Stimulated activated CD8-positive, alpha-beta memory T cell treated with anti-CD3 and anti-CD28 coated beads, Interleukin-2, amount 100 ng/mL, for 48 hours (primary cell): ENCODE data around the gene PDE9A.
"Not testable (repeated sequence)": the region's sequence is repeated elsewhere in the genome, so short reads cannot be mapped to it uniquely, and the experiment has no call there.

Experiments used
- DNase-seq, 2 donors: peaks; one replicate each; pipeline ENCODE4 v3.0.0-alpha.2; 2020; ENCODE audit warnings: low read depth in 2 of 2

Gene PDE9A

DNA sequence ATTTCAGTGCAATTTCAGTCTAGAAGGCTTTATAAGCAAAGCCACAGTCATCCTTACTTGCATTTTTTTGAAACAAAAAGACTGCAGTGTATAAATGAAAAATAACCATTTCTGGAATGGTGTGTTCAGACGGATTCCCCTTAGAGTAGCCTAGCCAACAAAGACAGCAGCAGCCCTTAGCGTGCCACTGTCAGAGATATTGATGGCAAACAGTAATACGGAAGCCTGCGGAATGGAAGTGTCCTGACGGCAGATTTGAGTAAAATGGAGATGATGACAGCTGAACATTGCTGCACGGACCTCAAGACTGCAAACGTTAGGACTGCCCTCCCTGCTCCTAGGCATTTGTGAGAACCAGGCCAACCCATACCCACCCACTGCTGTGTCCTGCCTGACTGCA, 54.7 kb downstream of the PDE9A start:
- DNase-seq, result no peak

DNA sequence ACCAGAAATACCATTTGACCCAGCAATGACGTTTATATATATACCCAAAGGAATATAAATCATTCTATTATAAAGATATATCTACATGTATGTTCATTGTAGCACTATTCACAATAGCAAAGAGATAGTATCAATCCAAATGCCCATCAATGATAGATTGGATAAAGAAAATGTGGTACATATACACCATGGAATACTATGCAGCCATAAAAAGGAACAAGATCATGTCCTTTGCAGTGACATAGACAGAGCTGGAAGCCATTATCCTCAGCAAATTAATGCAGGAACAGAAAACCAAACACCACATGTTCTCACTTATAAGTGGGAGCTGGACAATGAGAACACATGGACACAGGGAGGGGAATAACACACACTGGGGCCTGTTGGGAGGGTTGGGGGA, 55.5 kb downstream of the PDE9A start:
- not testable (repeated sequence) for DNase-seq

DNA sequence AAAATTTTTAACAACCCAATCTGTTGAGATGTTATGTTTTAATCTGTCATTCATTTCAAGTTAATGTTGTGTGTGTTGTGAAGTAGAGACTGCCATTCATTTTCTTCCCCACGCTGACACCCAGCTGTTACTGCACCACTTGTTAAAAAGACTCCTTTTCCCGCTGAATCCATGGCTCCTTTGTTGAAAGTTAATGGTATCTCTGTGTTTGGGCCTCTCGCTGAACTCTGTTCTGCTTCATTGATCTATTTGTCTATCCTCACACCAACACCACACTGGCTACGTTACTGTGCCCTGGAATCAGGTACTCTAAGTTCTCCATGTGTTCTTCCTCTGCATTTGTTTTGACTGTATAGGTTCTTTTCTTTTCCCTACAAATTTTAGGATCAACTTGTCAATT, 58.2 kb downstream of the PDE9A start:
- DNase-seq, result no peak

DNA sequence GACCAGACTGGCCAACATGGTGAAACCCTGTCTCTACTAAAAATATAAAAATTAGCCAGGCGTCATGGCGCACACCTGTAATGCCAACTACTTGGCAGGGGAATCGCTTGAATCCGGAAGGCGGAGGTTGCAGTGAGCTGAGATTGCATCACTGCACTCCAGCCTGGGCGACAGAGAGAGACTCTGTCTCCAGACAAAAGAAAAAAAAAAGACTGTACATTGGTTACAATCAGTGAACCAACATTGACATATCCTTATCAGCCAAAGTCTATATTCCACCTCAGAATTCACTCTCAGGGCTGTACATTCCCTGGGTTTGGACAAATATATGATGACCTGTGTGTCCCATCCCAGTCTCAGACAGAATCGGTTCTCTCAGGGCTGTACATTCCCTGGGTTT, 62.0 kb downstream of the PDE9A start:
- DNase-seq, result not testable (repeated sequence)

GRCh38 chr21:42716074-42716473, 62.7 kb downstream of the PDE9A start:
- DNase-seq, result no peak

DNA sequence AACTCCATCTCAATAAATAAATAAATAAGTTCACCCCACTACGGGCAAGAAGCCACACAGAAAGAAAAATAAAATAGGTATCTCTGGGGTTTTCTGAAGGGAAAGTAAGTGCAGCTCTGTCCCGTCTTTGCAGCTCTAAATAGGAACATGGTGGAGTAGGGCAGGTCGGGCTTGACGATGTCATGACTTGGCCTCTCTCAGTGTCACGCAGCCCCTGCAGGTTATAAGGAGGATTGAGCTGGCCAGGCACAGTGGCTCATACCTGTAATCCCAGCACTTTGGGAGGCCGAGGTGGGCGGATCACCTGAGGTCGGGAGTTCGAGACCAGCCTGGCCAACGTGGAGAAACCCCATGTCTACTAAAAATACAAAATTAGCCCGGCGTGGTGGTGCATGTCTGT, 67.1 kb downstream of the PDE9A start:
- DNase-seq, result not testable (repeated sequence)

DNA sequence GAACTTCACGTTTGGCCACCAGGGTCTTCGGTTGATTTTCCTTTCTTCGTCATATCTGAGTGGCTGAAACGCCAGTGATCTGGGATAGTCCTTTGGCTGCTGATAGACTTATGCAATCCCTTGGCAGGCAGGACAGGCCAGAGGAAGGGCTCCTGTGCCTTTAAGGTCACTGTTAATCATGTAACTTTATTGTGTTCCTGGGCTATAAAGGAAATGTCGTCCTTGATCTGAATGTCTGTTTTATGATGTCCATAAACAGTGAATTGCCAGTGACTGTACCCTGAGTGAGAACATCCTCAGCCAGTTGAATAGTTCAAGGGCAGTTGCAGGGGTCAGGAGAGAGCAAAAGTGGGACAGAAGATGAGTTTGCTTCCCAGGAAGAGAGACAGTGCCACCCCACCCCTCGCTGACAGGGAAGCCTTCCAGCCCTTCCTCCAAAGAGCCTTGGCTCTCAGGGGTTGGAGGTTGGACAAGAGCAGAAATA, 68.0 kb downstream of the PDE9A start:
- no peak for DNase-seq

GRCh38 chr21:42722153-42722552, 68.7 kb downstream of the PDE9A start:
- no peak for DNase-seq

DNA sequence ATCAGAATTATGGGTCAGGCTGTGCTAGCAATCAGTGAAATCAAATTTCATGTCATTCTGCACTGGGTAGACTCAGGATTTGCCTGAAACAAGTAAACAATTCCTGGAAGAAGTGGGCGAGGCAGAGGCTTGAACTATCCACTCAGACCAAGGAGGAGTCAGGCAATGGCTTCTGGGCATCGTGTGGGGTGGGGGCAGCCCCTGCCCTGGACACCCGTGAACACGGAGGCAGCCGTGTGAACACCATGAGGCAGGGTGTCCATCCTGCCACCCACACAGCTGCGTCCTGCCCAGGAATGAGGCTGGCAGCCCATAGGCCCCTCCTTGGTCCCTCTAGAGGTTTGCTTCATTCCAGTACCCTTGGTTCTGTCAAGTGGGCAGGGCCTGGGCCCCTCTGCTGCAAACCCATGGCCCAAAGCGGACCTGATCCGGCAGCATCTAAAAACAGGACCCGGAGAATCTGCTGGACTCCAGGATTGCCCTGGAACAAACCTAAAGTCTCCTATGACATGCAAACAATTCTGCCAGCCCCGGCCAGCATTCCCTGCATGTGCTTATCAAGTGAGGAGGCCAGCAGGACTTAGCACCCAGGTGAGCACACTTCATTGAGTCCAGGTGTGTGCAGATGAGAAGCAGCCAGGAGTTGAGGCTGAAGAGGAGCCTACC, 69.5 kb downstream of the PDE9A start:
- DNase-seq, result no peak

- no peak for DNase-seq
These were observed 71.0 kb downstream of the PDE9A start for GRCh38 chr21:42724226-42724920.

GRCh38 chr21:42725416-42725930, 72.1 kb downstream of the PDE9A start:
- DNase-seq, result no peak

GRCh38 chr21:42731264-42732032, 78.0 kb downstream of the PDE9A start:
- DNase-seq, result no peak

DNA sequence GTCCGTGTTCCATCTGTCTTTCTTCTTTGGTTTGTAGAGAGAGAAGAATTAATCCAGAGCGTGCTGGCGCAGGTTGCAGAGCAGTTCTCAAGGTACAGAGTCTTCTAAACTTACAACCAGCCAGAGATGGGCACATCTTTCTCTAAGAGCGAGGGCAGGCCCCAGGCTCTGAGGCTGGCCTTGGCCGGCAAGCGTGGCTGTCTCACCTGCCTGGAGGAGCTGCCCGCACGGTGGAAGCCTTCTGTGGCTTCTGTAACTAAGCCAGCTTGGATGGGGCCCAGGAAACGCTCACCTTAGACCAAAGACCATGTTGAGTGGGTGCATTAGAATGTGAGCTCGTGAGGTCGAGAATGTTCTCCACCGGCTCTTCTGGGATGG, 78.6 kb downstream of the PDE9A start:
- no peak for DNase-seq

DNA sequence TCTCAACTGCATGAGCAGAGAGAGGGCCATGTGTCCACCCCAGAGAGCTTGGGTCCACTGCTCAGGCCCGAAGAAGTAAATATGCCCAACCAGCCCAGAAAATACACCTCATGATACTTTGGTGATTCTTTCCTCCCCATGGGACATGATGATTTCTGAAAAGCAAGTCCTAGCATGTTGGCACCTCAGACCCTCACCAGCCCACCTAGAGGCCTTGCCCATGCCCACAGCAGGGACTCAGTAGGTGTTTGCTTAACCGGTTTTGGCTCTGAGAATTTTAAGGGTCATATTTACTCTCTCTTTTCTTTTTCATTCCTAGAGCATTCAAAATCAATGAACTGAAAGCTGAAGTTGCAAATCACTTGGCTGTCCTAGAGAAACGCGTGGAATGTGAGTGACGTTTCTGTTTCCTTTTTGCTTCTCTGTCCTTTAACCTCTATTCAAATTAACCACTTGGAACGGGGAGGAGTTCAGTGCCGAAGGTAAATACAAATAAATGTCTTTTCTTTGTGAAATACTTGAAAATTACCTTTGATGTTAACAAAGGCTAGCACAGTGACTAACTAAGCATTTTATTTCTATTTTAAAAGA, 79.7 kb downstream of the PDE9A start:
- no peak for DNase-seq

- no peak for DNase-seq
These were observed 80.5 kb downstream of the PDE9A start for GRCh38 chr21:42733874-42734273.

GRCh38 chr21:42734323-42734971, 81.0 kb downstream of the PDE9A start:
- no peak for DNase-seq

DNA sequence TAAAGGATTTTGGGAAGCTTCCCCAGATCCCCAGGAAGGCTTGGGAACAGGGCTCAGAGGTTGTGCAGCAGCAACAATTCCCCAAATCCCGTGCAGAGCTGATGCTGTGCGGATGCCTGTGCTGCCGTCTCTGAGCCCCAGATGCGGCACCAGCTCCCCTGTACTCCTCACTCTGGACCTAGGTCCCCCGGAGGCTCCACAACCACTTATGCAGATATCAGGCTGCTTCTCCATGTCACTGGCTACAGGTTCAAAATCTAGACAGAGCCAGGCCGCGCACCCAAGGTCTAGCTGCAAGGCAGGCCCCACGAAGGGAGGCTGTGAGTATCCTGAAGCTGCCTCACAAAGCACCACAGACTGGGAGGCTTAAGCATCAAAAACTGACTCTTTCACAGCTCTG, 81.6 kb downstream of the PDE9A start:
- DNase-seq, result no peak

- no peak for DNase-seq
These were observed 82.5 kb downstream of the PDE9A start for GRCh38 chr21:42735944-42736343.

DNA sequence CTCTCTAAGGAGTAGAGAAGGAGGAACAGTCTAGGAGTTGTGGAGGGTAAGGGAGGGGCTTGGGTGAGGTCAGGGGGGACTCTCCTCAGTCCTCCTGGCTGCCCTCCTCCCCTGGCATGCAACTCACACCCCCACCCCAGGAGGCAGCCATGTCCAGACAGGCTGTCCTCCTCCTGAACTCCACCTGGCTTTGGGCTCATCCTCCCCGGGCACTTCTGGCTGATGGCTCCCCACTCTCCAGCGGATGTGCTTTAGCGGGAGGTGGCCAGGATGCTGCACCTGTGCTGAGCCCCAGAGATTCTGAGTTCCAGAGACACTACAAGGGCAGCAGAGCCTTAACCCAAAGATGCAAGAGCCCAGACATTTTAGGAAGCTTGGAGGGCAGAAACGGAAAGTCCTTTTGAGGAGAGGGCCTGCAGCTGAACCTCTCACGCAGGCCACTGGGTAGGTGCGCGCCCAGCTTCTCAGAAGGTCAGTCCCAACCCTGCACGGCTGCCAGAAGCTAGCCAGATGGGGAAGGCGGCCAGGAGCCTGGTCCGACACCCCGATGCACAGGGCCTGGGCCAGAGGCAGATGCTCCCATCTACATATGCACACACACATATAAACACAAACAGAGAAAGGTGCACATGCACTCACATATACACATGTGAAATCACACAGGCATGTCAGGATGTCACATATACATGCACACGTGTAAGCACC, 83.4 kb downstream of the PDE9A start:
- no peak for DNase-seq

- DNase-seq, result no peak
These were observed 84.7 kb downstream of the PDE9A start for GRCh38 chr21:42737951-42738590.
